Measurements from ENCODE around the gene CLCN3. TPM values are rescaled to one million over a fixed set of nuclear protein-coding genes. Genes with fewer than 3 reads are reported as not detected.
"Not testable (repeated sequence)": the region's sequence is repeated elsewhere in the genome, so short reads cannot be mapped to it uniquely, and the experiment has no call there.

CLCN3 gene
- total RNA-seq, 1 donor from 2014 or later, result 45.1 TPM

- DNase-seq (ENCODE audit: extremely low read depth, low read depth, low spot score), result no peak
These were observed 62.1 kb downstream of the CLCN3 start for GRCh38 chr4:169682372-169683047.

- DNase-seq (ENCODE audit: extremely low read depth, low read depth, low spot score), result no peak
These were observed 69.3 kb downstream of the CLCN3 start for GRCh38 chr4:169689681-169690080.

- DNase-seq (ENCODE audit: extremely low read depth, low read depth, low spot score), result no peak
These were observed 70.4 kb downstream of the CLCN3 start for GRCh38 chr4:169690787-169691186.

- DNase-seq (ENCODE audit: extremely low read depth, low read depth, low spot score), result no peak
These were observed 78.0 kb downstream of the CLCN3 start for GRCh38 chr4:169698331-169698730.

- no peak for DNase-seq (ENCODE audit: extremely low read depth, low read depth, low spot score)
These were observed 87.7 kb downstream of the CLCN3 start for GRCh38 chr4:169707958-169708643.

GRCh38 chr4:169715826-169716225 lies 95.4 kb downstream of the CLCN3 start:
- no peak for DNase-seq (ENCODE audit: extremely low read depth, low read depth, low spot score)

- DNase-seq (ENCODE audit: extremely low read depth, low read depth, low spot score), result no peak
These were observed 96.3 kb downstream of the CLCN3 start for GRCh38 chr4:169716677-169717076.

- DNase-seq (ENCODE audit: extremely low read depth, low read depth, low spot score), result no peak
These were observed 100.2 kb downstream of the CLCN3 start for GRCh38 chr4:169720529-169720928.

- DNase-seq (ENCODE audit: extremely low read depth, low read depth, low spot score), result no peak
These were observed 103.0 kb downstream of the CLCN3 start for GRCh38 chr4:169723207-169723965.

- no peak for DNase-seq (ENCODE audit: extremely low read depth, low read depth, low spot score)
These were observed 103.9 kb downstream of the CLCN3 start for GRCh38 chr4:169724260-169724659.

GRCh38 chr4:169727616-169728015 lies 107.2 kb downstream of the CLCN3 start:
- DNase-seq (ENCODE audit: extremely low read depth, low read depth, low spot score), result no peak

GRCh38 chr4:169730564-169730963 lies 110.2 kb downstream of the CLCN3 start:
- no peak for DNase-seq (ENCODE audit: extremely low read depth, low read depth, low spot score)

GRCh38 chr4:169738604-169739003 lies 118.2 kb downstream of the CLCN3 start:
- DNase-seq (ENCODE audit: extremely low read depth, low read depth, low spot score), result not testable (repeated sequence)

GRCh38 chr4:169741569-169741968 lies 121.2 kb downstream of the CLCN3 start:
- DNase-seq (ENCODE audit: extremely low read depth, low read depth, low spot score), result no peak

GRCh38 chr4:169744601-169745000 lies 124.2 kb downstream of the CLCN3 start:
- no peak for DNase-seq (ENCODE audit: extremely low read depth, low read depth, low spot score)

GRCh38 chr4:169745291-169745690 lies 124.9 kb downstream of the CLCN3 start:
- no peak for DNase-seq (ENCODE audit: extremely low read depth, low read depth, low spot score)

- no peak for DNase-seq (ENCODE audit: extremely low read depth, low read depth, low spot score)
These were observed 136.7 kb downstream of the CLCN3 start for GRCh38 chr4:169756971-169757574.

- DNase-seq (ENCODE audit: extremely low read depth, low read depth, low spot score), result peak; percentile 23
These were observed 137.3 kb downstream of the CLCN3 start, which contains the start of gene HPF1 for GRCh38 chr4:169757575-169758184. HPF1 (minus strand) TSS chr4:169757944; CDS start chr4:169757877, 67 bp downstream.

GRCh38 chr4:169758401-169758962 lies 138.1 kb downstream of the CLCN3 start:
- no peak for DNase-seq (ENCODE audit: extremely low read depth, low read depth, low spot score)

GRCh38 chr4:169761846-169762245 lies 141.5 kb downstream of the CLCN3 start:
- no peak for DNase-seq (ENCODE audit: extremely low read depth, low read depth, low spot score)
